ENCODE data around the gene NUP42. TPM values are rescaled to one million over a fixed set of nuclear protein-coding genes. Genes with fewer than 3 reads are reported as not detected.

The NUP42 gene
- polyA plus RNA-seq, 1 donor (not counting 4 experiments of a cell fraction or from before 2014, with no cell fraction given): 34.2 TPM

DNA sequence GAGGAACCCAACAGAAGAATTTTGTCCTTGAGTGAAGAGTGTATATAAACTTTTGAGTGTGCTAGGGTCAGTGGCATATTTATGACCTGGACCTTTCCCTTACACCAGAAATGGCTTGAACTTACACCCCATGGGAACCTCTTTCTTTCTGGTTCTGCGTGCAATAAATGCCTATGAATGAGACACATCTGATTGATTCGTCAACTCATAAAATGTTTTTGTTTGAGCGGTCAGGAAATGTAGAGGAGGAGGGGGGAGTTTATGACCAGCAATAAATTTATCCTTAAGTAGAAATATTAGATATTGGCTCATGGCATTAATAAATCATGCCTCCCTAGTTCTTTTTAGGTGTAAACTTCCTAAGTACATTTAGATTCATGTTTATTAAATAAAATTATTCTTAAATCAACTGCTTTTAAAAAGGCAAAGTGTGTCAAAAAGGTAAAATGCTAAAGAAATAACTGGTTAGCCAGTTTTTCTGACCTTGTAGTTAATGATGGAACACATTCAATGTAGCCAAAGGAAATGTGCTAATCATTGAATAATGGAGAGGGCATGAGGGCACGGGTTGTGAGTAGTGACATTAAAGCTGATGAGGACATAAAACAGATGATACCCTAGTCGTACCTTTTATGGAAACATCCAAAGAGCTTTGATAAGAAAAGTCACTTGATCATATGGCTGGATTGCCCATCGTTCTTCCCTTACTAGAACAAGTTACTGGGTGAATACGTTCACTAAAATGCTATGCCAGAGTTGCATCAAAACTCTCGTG, 13.6 kb upstream of the NUP42 start:
- Histone ChIP-seq H3K36me3 (ENCODE audit: control insufficient read depth in 2 of 2, extremely low read depth in 1 of 2, insufficient read depth in 2 of 2, low read length in 2 of 2) (peaks cover 0 to 1% of the 10 kb centered on the region in 2 experiments), H3K9ac (ENCODE audit: control insufficient read depth, extremely low read depth, insufficient read depth, low read length) (no peak overlapping the region), H3K9me1 (ENCODE audit: control insufficient read depth, extremely low read depth, insufficient read depth, low read length) (no peaks in the 10 kb centered on the region), H3K27ac (ENCODE audit: control insufficient read depth, insufficient read depth, low read length) (no peak overlapping the region), H3K27me3 (ENCODE audit: control insufficient read depth, extremely low read depth, insufficient read depth, low read length) (no peaks in the 10 kb centered on the region), H3K4me3 (ENCODE audit: control insufficient read depth in 2 of 3, extremely low read depth in 1 of 3, insufficient read depth in 2 of 3, low read depth in 1 of 3, low read length in 3 of 3) (no peak overlapping the region), H3K79me2 (ENCODE audit: control insufficient read depth, insufficient read depth, low read length) (no peaks in the 10 kb centered on the region), H4K20me1 (ENCODE audit: control insufficient read depth, extremely low read depth, insufficient read depth, low read length) (no peaks in the 10 kb centered on the region), H3K4me1 (ENCODE audit: control insufficient read depth, extremely low read depth, insufficient read depth, low read length) (no peaks in the 10 kb centered on the region), H3K9me3 (ENCODE audit: control insufficient read depth, low read depth, low read length) (no peaks in the 10 kb centered on the region), H2AFZ (ENCODE audit: control insufficient read depth, low read length) (no peak overlapping the region), H3K4me2 (ENCODE audit: control insufficient read depth, extremely low read depth, insufficient read depth, low read depth, low read length) (no peak overlapping the region)
- no peak for TF ChIP-seq EZH2 (IDR thresholded peaks at IDR 0.05; ENCODE audit: low read length)
- TF ChIP-seq, protein P1, sequence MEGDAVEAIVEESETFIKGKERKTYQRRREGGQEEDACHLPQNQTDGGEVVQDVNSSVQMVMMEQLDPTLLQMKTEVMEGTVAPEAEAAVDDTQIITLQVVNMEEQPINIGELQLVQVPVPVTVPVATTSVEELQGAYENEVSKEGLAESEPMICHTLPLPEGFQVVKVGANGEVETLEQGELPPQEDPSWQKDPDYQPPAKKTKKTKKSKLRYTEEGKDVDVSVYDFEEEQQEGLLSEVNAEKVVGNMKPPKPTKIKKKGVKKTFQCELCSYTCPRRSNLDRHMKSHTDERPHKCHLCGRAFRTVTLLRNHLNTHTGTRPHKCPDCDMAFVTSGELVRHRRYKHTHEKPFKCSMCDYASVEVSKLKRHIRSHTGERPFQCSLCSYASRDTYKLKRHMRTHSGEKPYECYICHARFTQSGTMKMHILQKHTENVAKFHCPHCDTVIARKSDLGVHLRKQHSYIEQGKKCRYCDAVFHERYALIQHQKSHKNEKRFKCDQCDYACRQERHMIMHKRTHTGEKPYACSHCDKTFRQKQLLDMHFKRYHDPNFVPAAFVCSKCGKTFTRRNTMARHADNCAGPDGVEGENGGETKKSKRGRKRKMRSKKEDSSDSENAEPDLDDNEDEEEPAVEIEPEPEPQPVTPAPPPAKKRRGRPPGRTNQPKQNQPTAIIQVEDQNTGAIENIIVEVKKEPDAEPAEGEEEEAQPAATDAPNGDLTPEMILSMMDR (optimal IDR thresholded peaks at IDR 0.05 in 1 of 3, IDR thresholded peaks at IDR 0.05 in 1 of 3, conservative IDR thresholded peaks at IDR 0.05 in 1 of 3; ENCODE audit: extremely low read depth in 1 of 3, insufficient read depth in 2 of 3, low read length in 3 of 3): no peak
- FAIRE-seq: no peak
- DNase-seq (ENCODE audit: low read depth, low spot score): no peak
- dilution Hi-C loops (cut with MboI; ENCODE audit: extremely low pct_ligation_motif_present, low sequenced_read_pairs): no loop called here

DNA sequence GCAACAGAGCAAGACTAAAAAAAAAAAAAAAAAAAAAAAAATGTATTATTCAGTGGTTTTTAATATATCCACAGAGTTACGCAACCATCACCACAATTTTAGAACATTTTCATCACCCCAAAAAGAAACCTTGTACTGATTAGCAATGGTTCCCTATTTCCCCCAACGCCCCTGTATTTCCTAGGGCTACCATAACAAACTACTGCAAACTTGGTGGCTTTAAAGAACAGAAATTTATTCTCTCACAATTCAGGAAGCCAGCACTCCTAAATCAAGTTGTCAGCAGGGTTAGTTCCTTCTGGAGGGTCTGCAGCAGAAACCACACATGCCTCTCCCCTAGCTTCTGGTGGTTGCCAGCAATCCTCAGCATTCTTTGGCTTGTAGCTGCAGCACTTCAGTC, 5.9 kb upstream of the NUP42 start:
- Histone ChIP-seq H3K27me3 (ENCODE audit: control insufficient read depth, extremely low read depth, insufficient read depth, low read length) (no peaks in the 10 kb centered on the region), H3K4me3 (ENCODE audit: control insufficient read depth in 2 of 3, extremely low read depth in 1 of 3, insufficient read depth in 2 of 3, low read depth in 1 of 3, low read length in 3 of 3) (no peak overlapping the region), H3K27ac (ENCODE audit: control insufficient read depth, insufficient read depth, low read length) (no peak overlapping the region), H4K20me1 (ENCODE audit: control insufficient read depth, extremely low read depth, insufficient read depth, low read length) (no peaks in the 10 kb centered on the region), H3K4me1 (ENCODE audit: control insufficient read depth, extremely low read depth, insufficient read depth, low read length) (peaks cover 4% of the 10 kb centered on the region), H3K9me3 (ENCODE audit: control insufficient read depth, low read depth, low read length) (no peaks in the 10 kb centered on the region), H3K9ac (ENCODE audit: control insufficient read depth, extremely low read depth, insufficient read depth, low read length) (no peak overlapping the region), H3K4me2 (ENCODE audit: control insufficient read depth, extremely low read depth, insufficient read depth, low read depth, low read length) (no peak overlapping the region), H2AFZ (ENCODE audit: control insufficient read depth, low read length) (no peak overlapping the region), H3K9me1 (ENCODE audit: control insufficient read depth, extremely low read depth, insufficient read depth, low read length) (no peaks in the 10 kb centered on the region), H3K36me3 (ENCODE audit: control insufficient read depth in 2 of 2, extremely low read depth in 1 of 2, insufficient read depth in 2 of 2, low read length in 2 of 2) (peaks cover 0 to 1% of the 10 kb centered on the region in 2 experiments), H3K79me2 (ENCODE audit: control insufficient read depth, insufficient read depth, low read length) (no peaks in the 10 kb centered on the region)
- FAIRE-seq (no peak), DNase-seq (ENCODE audit: low read depth, low spot score) (no peak)
- TF ChIP-seq EZH2 (IDR thresholded peaks at IDR 0.05; ENCODE audit: low read length): no peak
- TF ChIP-seq, protein P1 (optimal IDR thresholded peaks at IDR 0.05 in 1 of 3, IDR thresholded peaks at IDR 0.05 in 1 of 3, conservative IDR thresholded peaks at IDR 0.05 in 1 of 3; ENCODE audit: extremely low read depth in 1 of 3, insufficient read depth in 2 of 3, low read length in 3 of 3): no peak
- dilution Hi-C loops (cut with MboI; ENCODE audit: extremely low pct_ligation_motif_present, low sequenced_read_pairs): no loop called here

All from keratinocyte (primary cell).